ENCODE data around the gene WDR86. TPM values are rescaled to one million over a fixed set of nuclear protein-coding genes. Genes with fewer than 3 reads are reported as not detected.

The WDR86 gene
- polyA plus RNA-seq (ENCODE audit: low read depth in 6 of 6), result 1 to 10 TPM; 1.4 to 3.5 (median 1.9) TPM

- no peak for DNase-seq
- H3K4me1 Mint-ChIP-seq, result peaks cover 14 to 23% (median 22%) of the 10 kb centered on the region in 3 donors
- peaks cover 0 to 2% (median 0%) of the 10 kb centered on the region in 7 donors for H3K9me3 Mint-ChIP-seq
- H3K27ac Mint-ChIP-seq, result peak within 1 kb of the TSS; percentile 89 to 95 (median 90)
- ATAC-seq (ENCODE audit: low read depth in 2 of 2), result peak in 1 of 2 donors; percentile 4
- H3K27me3 Mint-ChIP-seq, result peaks cover 44 to 58% (median 54%) of the 10 kb centered on the region in 3 donors
- peak within 1 kb of the TSS; percentile 58 to 88 (median 79) for H3K4me3 Mint-ChIP-seq
- H3K36me3 Mint-ChIP-seq, result no peaks in the 10 kb centered on the region
These were observed at the start of gene WDR86 for GRCh38 chr7:151409667-151410404. WDR86 (minus strand) TSS chr7:151410038; CDS start chr7:151409589, 449 bp downstream.

- DNase-seq, result no peak
- peak overlapping the region in 1 of 6 donors; percentile 22 for H3K27ac Mint-ChIP-seq
These were observed 47.7 kb upstream of the WDR86 start for GRCh38 chr7:151457534-151457933.

GRCh38 chr7:151456782-151457181, 46.9 kb upstream of the WDR86 start:
- H3K27me3 Mint-ChIP-seq, result peaks cover 0 to 14% (median 0%) of the 10 kb centered on the region in 3 donors
- H3K4me3 Mint-ChIP-seq, result no peak overlapping the region
- DNase-seq (no peak), ATAC-seq (ENCODE audit: low read depth in 2 of 2) (no peak)
- peaks cover 0 to 10% (median 2%) of the 10 kb centered on the region in 7 donors for H3K9me3 Mint-ChIP-seq
- no peaks in the 10 kb centered on the region for H3K4me1 Mint-ChIP-seq
- H3K36me3 Mint-ChIP-seq, result no peaks in the 10 kb centered on the region
- H3K27ac Mint-ChIP-seq, result no peak overlapping the region

More at GRCh38 chr7:151457534-151457933, 47.7 kb upstream of the WDR86 start:
- H3K4me3 Mint-ChIP-seq, result no peak overlapping the region
- H3K36me3 Mint-ChIP-seq, result peaks cover 0 to 3% of the 10 kb centered on the region in 2 donors
- no peaks in the 10 kb centered on the region for H3K4me1 Mint-ChIP-seq
- H3K9me3 Mint-ChIP-seq, result peaks cover 0 to 16% (median 9%) of the 10 kb centered on the region in 7 donors
- peaks cover 0 to 14% (median 0%) of the 10 kb centered on the region in 3 donors for H3K27me3 Mint-ChIP-seq
- ATAC-seq (ENCODE audit: low read depth in 2 of 2), result no peak

GRCh38 chr7:151456276-151456675, 46.4 kb upstream of the WDR86 start:
- no peak overlapping the region for H3K4me3 Mint-ChIP-seq
- H3K27me3 Mint-ChIP-seq, result peaks cover 0 to 14% (median 0%) of the 10 kb centered on the region in 3 donors
- peaks cover 0 to 5% (median 0%) of the 10 kb centered on the region in 7 donors for H3K9me3 Mint-ChIP-seq
- H3K36me3 Mint-ChIP-seq, result no peaks in the 10 kb centered on the region
- ATAC-seq (ENCODE audit: low read depth in 2 of 2), result no peak
- DNase-seq, result no peak
- no peak overlapping the region for H3K27ac Mint-ChIP-seq
- H3K4me1 Mint-ChIP-seq, result no peaks in the 10 kb centered on the region

GRCh38 chr7:151455690-151456089, 45.9 kb upstream of the WDR86 start:
- Mint-ChIP-seq H3K4me1 (no peaks in the 10 kb centered on the region), H3K4me3 (no peak overlapping the region), H3K36me3 (no peaks in the 10 kb centered on the region), H3K9me3 (peaks cover 0 to 4% (median 0%) of the 10 kb centered on the region in 7 donors), H3K27ac (peak overlapping the region in 1 of 6 donors; percentile 45), H3K27me3 (peaks cover 0 to 10% (median 0%) of the 10 kb centered on the region in 3 donors)
- DNase-seq (no peak), ATAC-seq (ENCODE audit: low read depth in 2 of 2) (no peak)

- H3K27me3 Mint-ChIP-seq, result peaks cover 0 to 5% (median 0%) of the 10 kb centered on the region in 3 donors
- H3K27ac Mint-ChIP-seq, result no peak overlapping the region
- H3K4me1 Mint-ChIP-seq, result no peaks in the 10 kb centered on the region
- no peak overlapping the region for H3K4me3 Mint-ChIP-seq
- ATAC-seq (ENCODE audit: low read depth in 2 of 2) (no peak), DNase-seq (no peak)
- peaks cover 0 to under 1% (median 0%) of the 10 kb centered on the region in 7 donors for H3K9me3 Mint-ChIP-seq
- H3K36me3 Mint-ChIP-seq, result no peaks in the 10 kb centered on the region
These were observed 45.2 kb upstream of the WDR86 start for GRCh38 chr7:151454932-151455530.

GRCh38 chr7:151454305-151454704, 44.5 kb upstream of the WDR86 start:
- ATAC-seq (ENCODE audit: low read depth in 2 of 2) (no peak), DNase-seq (no peak)
- Mint-ChIP-seq H3K4me1 (no peaks in the 10 kb centered on the region), H3K9me3 (no peaks in the 10 kb centered on the region), H3K27me3 (peaks cover 6 to 7% (median 6%) of the 10 kb centered on the region in 3 donors), H3K27ac (peak overlapping the region in 2 of 6 donors; percentile 67 to 82), H3K4me3 (no peak overlapping the region), H3K36me3 (no peaks in the 10 kb centered on the region)

GRCh38 chr7:151453326-151453791, 43.5 kb upstream of the WDR86 start:
- Mint-ChIP-seq H3K4me1 (no peaks in the 10 kb centered on the region), H3K9me3 (no peaks in the 10 kb centered on the region), H3K36me3 (no peaks in the 10 kb centered on the region), H3K27me3 (peaks cover 6 to 8% (median 7%) of the 10 kb centered on the region in 3 donors), H3K4me3 (no peak overlapping the region), H3K27ac (no peak overlapping the region)
- ATAC-seq (ENCODE audit: low read depth in 2 of 2), result no peak
- DNase-seq, result no peak

- no peaks in the 10 kb centered on the region for H3K9me3 Mint-ChIP-seq
- H3K4me3 Mint-ChIP-seq, result no peak overlapping the region
- no peaks in the 10 kb centered on the region for H3K36me3 Mint-ChIP-seq
- no peak for DNase-seq
- H3K27ac Mint-ChIP-seq, result no peak overlapping the region
- peaks cover 6 to 8% (median 7%) of the 10 kb centered on the region in 3 donors for H3K27me3 Mint-ChIP-seq
- ATAC-seq (ENCODE audit: low read depth in 2 of 2), result no peak
- no peaks in the 10 kb centered on the region for H3K4me1 Mint-ChIP-seq
These were observed 43.0 kb upstream of the WDR86 start for GRCh38 chr7:151452680-151453325.

GRCh38 chr7:151451626-151452571, 42.1 kb upstream of the WDR86 start:
- no peak overlapping the region for H3K4me3 Mint-ChIP-seq
- H3K36me3 Mint-ChIP-seq, result no peaks in the 10 kb centered on the region
- H3K9me3 Mint-ChIP-seq, result no peaks in the 10 kb centered on the region
- peak overlapping the region in 1 of 6 donors; percentile 38 for H3K27ac Mint-ChIP-seq
- DNase-seq (no peak), ATAC-seq (ENCODE audit: low read depth in 2 of 2) (no peak)
- H3K4me1 Mint-ChIP-seq, result peaks cover 0 to 2% (median 0%) of the 10 kb centered on the region in 3 donors
- peaks cover 7 to 11% (median 9%) of the 10 kb centered on the region in 3 donors for H3K27me3 Mint-ChIP-seq

GRCh38 chr7:151451156-151451555, 41.3 kb upstream of the WDR86 start:
- Mint-ChIP-seq H3K27ac (peak overlapping the region in 1 of 6 donors; percentile 14), H3K9me3 (no peaks in the 10 kb centered on the region), H3K27me3 (peaks cover 13 to 16% (median 15%) of the 10 kb centered on the region in 3 donors), H3K4me3 (peak overlapping the region in 1 of 8 donors; percentile 26), H3K4me1 (peaks cover 0 to 2% (median 0%) of the 10 kb centered on the region in 3 donors), H3K36me3 (no peaks in the 10 kb centered on the region)
- no peak for ATAC-seq (ENCODE audit: low read depth in 2 of 2)
- no peak for DNase-seq

- peak overlapping the region in 1 of 6 donors; percentile 19 for H3K27ac Mint-ChIP-seq
- peaks cover 20 to 23% (median 22%) of the 10 kb centered on the region in 3 donors for H3K27me3 Mint-ChIP-seq
- DNase-seq (no peak), ATAC-seq (ENCODE audit: low read depth in 2 of 2) (no peak)
- H3K9me3 Mint-ChIP-seq, result no peaks in the 10 kb centered on the region
- H3K36me3 Mint-ChIP-seq, result no peaks in the 10 kb centered on the region
- peaks cover 0 to 2% (median 0%) of the 10 kb centered on the region in 3 donors for H3K4me1 Mint-ChIP-seq
- H3K4me3 Mint-ChIP-seq, result peak overlapping the region in 2 of 8 donors; percentile 51 to 64
These were observed 40.2 kb upstream of the WDR86 start for GRCh38 chr7:151449990-151450389.

All from naive B cell (primary cell).